Neural cell (in vitro differentiated cells): ENCODE results near the gene FANCG. TPM values are rescaled to one million over a fixed set of nuclear protein-coding genes. Genes with fewer than 3 reads are reported as not detected.

Experiments
- H2AFZ ChIP-seq: fragments of 200-600, 300-800 bp; sonication (generic), shearing (Covaris generic); 2 replicates; pipeline ENCODE4 v1.6.0; 2014; ENCODE audit warnings: low read depth, mild to moderate bottlenecking, antibody characterized with exemption, low read length, moderate library complexity
- H3F3A ChIP-seq: fragments of 200-600 bp; shearing (Covaris generic); 2 replicates; pipeline ENCODE4 v1.6.1; 2016; ENCODE audit warnings: mild to moderate bottlenecking, moderate library complexity, mixed read lengths, antibody characterized with exemption, low read length; ENCODE audit not compliant: insufficient read depth, poor library complexity, severe bottlenecking
- H3K27ac ChIP-seq: fragments of 200-600, 300-800 bp; sonication (generic), shearing (Covaris generic); 2 replicates; pipeline ENCODE4 v1.5.1; 2014; ENCODE audit warnings: mild to moderate bottlenecking, low read length, moderate library complexity
- H3K27me3 ChIP-seq: fragments of 300-800, 200-600 bp; sonication (generic), shearing (Covaris generic); 2 replicates; pipeline ENCODE4 v1.6.0; 2014; ENCODE audit warnings: mild to moderate bottlenecking, low read depth, low read length, moderate library complexity; ENCODE audit not compliant: insufficient read depth
- H3K36me3 ChIP-seq: fragments of 300-800, 200-600 bp; sonication (generic), shearing (Covaris generic); 2 replicates; pipeline ENCODE4 v1.5.1; 2014; ENCODE audit warnings: mild to moderate bottlenecking, antibody characterized with exemption, low read length, moderate library complexity; ENCODE audit not compliant: insufficient read depth
- H3K4me2 ChIP-seq: fragments of 300-800, 200-600 bp; sonication (generic), shearing (Covaris generic); 2 replicates; pipeline ENCODE4 v1.6.0; 2014; ENCODE audit warnings: mild to moderate bottlenecking, low read length
- H3K4me3 ChIP-seq: fragments of 300-800, 200-600 bp; sonication (generic), shearing (Covaris generic); 2 replicates; pipeline ENCODE4 v1.5.1; 2014; ENCODE audit warnings: mild to moderate bottlenecking, low read length, moderate library complexity
- H3K79me2 ChIP-seq: fragments of 200-600 bp; shearing (Covaris generic); replicated peaks from 2 replicates; pipeline ENCODE4 v1.6.0; 2014; ENCODE audit warnings: mild to moderate bottlenecking, low read length, moderate library complexity; ENCODE audit not compliant: insufficient read depth
- H3K9ac ChIP-seq: fragments of 300-800, 200-600 bp; sonication (generic), shearing (Covaris generic); 2 replicates; pipeline ENCODE4 v1.6.1; 2016; ENCODE audit warnings: mild to moderate bottlenecking, low read length, mixed read lengths
- H3K9me2 ChIP-seq: fragments of 200-600 bp; shearing (Covaris generic); 2 replicates; pipeline ENCODE4 v1.6.1; 2016; ENCODE audit warnings: mild to moderate bottlenecking, low read length, mixed read lengths; ENCODE audit not compliant: insufficient read depth
- H3K9me3 ChIP-seq: fragments of 200-600, 300-800 bp; sonication (generic), shearing (Covaris generic); 2 replicates; pipeline ENCODE4 v1.6.1; 2016; ENCODE audit warnings: mild to moderate bottlenecking, mixed run types, low read length, moderate library complexity, mixed read lengths
- H4K20me1 ChIP-seq: fragments of 200-600 bp; shearing (Covaris generic); 2 replicates; pipeline ENCODE4 v1.6.1; 2016; ENCODE audit warnings: mild to moderate bottlenecking, mixed run types; ENCODE audit not compliant: insufficient read depth
- CTCF ChIP-seq: fragments of 450-650 bp; IDR thresholded peaks from 2 replicates; pipeline ENCODE4 v1.5.1; 2014; ENCODE audit warnings: antibody characterized with exemption, mild to moderate bottlenecking, moderate library complexity; ENCODE audit not compliant: poor library complexity, severe bottlenecking
- EP300 ChIP-seq: fragments of 450-650 bp; conservative IDR thresholded peaks from 2 replicates; pipeline ENCODE4 v1.6.1; 2014; ENCODE audit warnings: antibody characterized with exemption, mild to moderate bottlenecking, moderate library complexity; ENCODE audit not compliant: poor library complexity, severe bottlenecking
- EZH2 ChIP-seq: fragments of 200-600, 300-800 bp; shearing (Covaris generic), sonication (generic); IDR thresholded peaks from 2 replicates; pipeline ENCODE4 v1.6.1; 2014; ENCODE audit warnings: antibody characterized with exemption, low read length, borderline replicate concordance, mild to moderate bottlenecking; ENCODE audit not compliant: insufficient read depth, poor library complexity, severe bottlenecking
- MXI1 ChIP-seq: fragments of 450-650 bp; conservative IDR thresholded peaks from 2 replicates; pipeline ENCODE4 v1.6.1; 2014; ENCODE audit warnings: antibody characterized with exemption, mild to moderate bottlenecking; ENCODE audit not compliant: poor library complexity, severe bottlenecking
- POLR2AphosphoS5 ChIP-seq: IDR thresholded peaks from 2 replicates; pipeline ENCODE4 v1.6.1; 2012
- RAD21 ChIP-seq: fragments of 450-650 bp; conservative IDR thresholded peaks from 2 replicates; pipeline ENCODE4 v1.6.1; 2014; ENCODE audit warnings: antibody characterized with exemption, mild to moderate bottlenecking, moderate library complexity
- REST ChIP-seq: IDR thresholded peaks from 2 replicates; pipeline ENCODE4 v1.6.1; 2012; ENCODE audit warnings: borderline replicate concordance
- SMC3 ChIP-seq: fragments of 450-650 bp; conservative IDR thresholded peaks from 2 replicates; pipeline ENCODE4 v1.6.1; 2014; ENCODE audit warnings: antibody characterized with exemption, mild to moderate bottlenecking, moderate library complexity; ENCODE audit not compliant: poor library complexity
- TAF1 ChIP-seq: IDR thresholded peaks from 2 replicates; pipeline ENCODE4 v1.6.1; 2012; ENCODE audit warnings: low read depth
- polyA plus RNA-seq: library from polyadenylated mRNA; depleted of rRNA; stranded (reverse); fragments of >200 nt; gene quantifications from 2 replicates; pipeline ENCODE4 v1.2.3, GENCODE V29; 2014

FANCG gene
- polyA plus RNA-seq, 1 donor from 2014 or later = 56.0 TPM

DNA sequence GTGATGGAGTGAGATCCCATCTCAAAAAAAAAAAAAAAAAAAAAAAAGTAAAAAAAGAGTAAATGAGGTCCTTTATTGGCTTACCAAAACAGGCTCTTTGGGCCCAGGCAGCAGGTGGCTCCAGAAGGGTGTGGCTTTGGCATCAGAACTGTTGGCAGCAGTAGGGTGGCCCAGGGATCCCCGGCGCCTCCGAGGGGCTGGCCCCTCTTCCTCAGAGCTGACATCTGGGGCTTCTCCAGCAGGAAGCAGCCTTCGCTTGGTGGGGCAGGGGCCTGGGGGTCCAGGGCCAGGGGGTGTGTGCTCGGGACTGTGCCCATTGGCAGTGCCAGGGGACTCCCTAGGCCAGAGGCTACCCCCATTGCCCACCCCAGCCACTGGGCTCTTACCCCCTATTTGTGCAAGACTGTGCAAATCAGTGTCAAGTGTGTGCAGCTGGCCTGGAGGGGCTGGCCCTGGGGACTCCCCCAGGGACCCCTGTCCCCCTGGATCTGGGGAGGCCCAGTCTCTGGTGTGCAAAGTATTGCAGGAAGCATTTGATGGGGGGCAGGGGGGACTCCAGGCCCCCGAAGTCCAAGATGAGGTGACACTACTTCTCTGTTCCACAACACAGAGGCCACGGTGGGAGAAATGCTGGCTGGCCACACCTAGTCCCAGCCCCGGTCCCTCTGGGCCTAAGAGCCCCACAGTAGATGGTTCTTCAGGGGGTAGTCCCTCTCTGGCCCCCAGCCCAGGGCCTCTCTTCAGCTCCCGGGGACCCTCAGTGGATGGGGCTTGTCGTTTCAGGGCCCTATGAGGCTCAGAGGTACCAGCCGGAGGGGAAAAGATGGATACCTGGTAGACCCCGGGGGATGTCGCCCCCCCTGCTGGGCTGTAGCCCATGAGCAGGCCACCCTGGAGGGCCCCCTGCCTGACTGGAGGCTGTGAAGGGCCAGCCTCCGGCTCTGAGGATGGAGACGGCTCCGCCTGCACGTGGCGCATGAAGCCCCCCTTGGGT is 27.9 kb upstream of the FANCG start:
- peaks cover 40% of the 10 kb centered on the region for H3K79me2 ChIP-seq

More for the DNA sequence above, 27.9 kb upstream of the FANCG start:
- no peak for TF ChIP-seq REST
- no peak for TF ChIP-seq EP300
- TF ChIP-seq RAD21 = no peak
- TF ChIP-seq CTCF = no peak
- no peak for TF ChIP-seq MXI1
- TF ChIP-seq SMC3 = no peak
- TF ChIP-seq EZH2 = no peak
- TF ChIP-seq TAF1 = no peak
- TF ChIP-seq POLR2AphosphoS5 = no peak
- Histone ChIP-seq H3K27ac (no peak overlapping the region), H3K9me2 (no peaks in the 10 kb centered on the region), H3K36me3 (no peaks in the 10 kb centered on the region), H3K4me3 (no peak overlapping the region), H2AFZ (no peak overlapping the region), H4K20me1 (no peaks in the 10 kb centered on the region), H3K4me2 (no peak overlapping the region), H3K27me3 (no peaks in the 10 kb centered on the region), H3F3A (peaks cover 7% of the 10 kb centered on the region), H3K9me3 (no peaks in the 10 kb centered on the region), H3K9ac (no peak overlapping the region)
